H9 (cell line): ENCODE data around the gene ASTN2. TPM values are rescaled to one million over a fixed set of nuclear protein-coding genes. Genes with fewer than 3 reads are reported as not detected.

ENCODE experiments used
- DNase-seq: peaks from one replicate; pipeline ENCODE4 v3.0.0-alpha.2; 2017
- H2AFZ ChIP-seq: one replicate; pipeline ENCODE4 v1.6.1; 2013; ENCODE audit warnings: mild to moderate bottlenecking, low read length, control low read depth, moderate library complexity
- H2AK5ac ChIP-seq: 2 replicates; pipeline ENCODE4 v1.6.1; 2013; ENCODE audit warnings: low read length, control low read depth, mixed read lengths; ENCODE audit not compliant: insufficient read length
- H2BK120ac ChIP-seq: one replicate; pipeline ENCODE4 v1.6.1; 2013; ENCODE audit warnings: low read depth, mild to moderate bottlenecking, low read length, control low read depth, inconsistent platforms; ENCODE audit not compliant: poor library complexity, severe bottlenecking
- H2BK12ac ChIP-seq: 2 replicates; pipeline ENCODE4 v1.6.1; 2013; ENCODE audit warnings: low read length, control low read depth, mixed read lengths, low read depth; ENCODE audit not compliant: insufficient read length
- H2BK15ac ChIP-seq: 2 replicates; pipeline ENCODE4 v1.6.1; 2013; ENCODE audit warnings: low read depth, low read length, control low read depth
- H2BK20ac ChIP-seq: one replicate; pipeline ENCODE4 v1.6.1; 2013; ENCODE audit warnings: low read depth, mild to moderate bottlenecking, low read length, control low read depth, inconsistent platforms; ENCODE audit not compliant: poor library complexity, severe bottlenecking
- H2BK5ac ChIP-seq: 2 replicates; pipeline ENCODE4 v1.6.1; 2013; ENCODE audit warnings: low read length, control low read depth, mixed read lengths; ENCODE audit not compliant: insufficient read length
- H3K14ac ChIP-seq: 2 replicates; pipeline ENCODE4 v1.6.1; 2013; ENCODE audit warnings: low read length, control low read depth; ENCODE audit not compliant: insufficient read depth
- H3K18ac ChIP-seq: 2 replicates; pipeline ENCODE4 v1.6.1; 2013; ENCODE audit warnings: low read depth, mild to moderate bottlenecking, mixed read lengths, low read length, control low read depth; ENCODE audit not compliant: insufficient read length
- H3K23ac ChIP-seq: 2 replicates; pipeline ENCODE4 v1.6.1; 2013; ENCODE audit warnings: low read length, control low read depth, mixed read lengths, low read depth; ENCODE audit not compliant: insufficient read length
- H3K23me2 ChIP-seq: 2 replicates; pipeline ENCODE4 v1.6.1; 2013; ENCODE audit warnings: low read depth, mild to moderate bottlenecking, mixed read lengths, low read length, control low read depth; ENCODE audit not compliant: insufficient read length, poor library complexity, severe bottlenecking
- H3K27ac ChIP-seq: 2 replicates; pipeline ENCODE4 v1.5.1; 2013; ENCODE audit warnings: low read length, control low read depth, mixed read lengths, low read depth; ENCODE audit not compliant: insufficient read length
- H3K27me3 ChIP-seq: 2 replicates; pipeline ENCODE4 v1.6.1; 2013; ENCODE audit warnings: low read length, control low read depth, inconsistent platforms; ENCODE audit not compliant: insufficient read depth
- H3K4ac ChIP-seq: 2 replicates; pipeline ENCODE4 v1.6.1; 2013; ENCODE audit warnings: low read depth, mild to moderate bottlenecking, control low read depth, inconsistent platforms, low read length, moderate library complexity
- H3K4me1 ChIP-seq: 2 replicates; pipeline ENCODE4 v1.6.1; 2013; ENCODE audit warnings: low read length, control low read depth, inconsistent platforms; ENCODE audit not compliant: insufficient read depth
- H3K4me2 ChIP-seq: 2 replicates; pipeline ENCODE4 v1.6.1; 2013; ENCODE audit warnings: low read length, control low read depth, mixed read lengths; ENCODE audit not compliant: insufficient read length, insufficient read depth
- H3K56ac ChIP-seq: 2 replicates; pipeline ENCODE4 v1.6.1; 2013; ENCODE audit warnings: low read depth, mild to moderate bottlenecking, mixed read lengths, low read length, control low read depth; ENCODE audit not compliant: insufficient read length
- H3K79me1 ChIP-seq: 2 replicates; pipeline ENCODE4 v1.6.1; 2013; ENCODE audit warnings: low read depth, mild to moderate bottlenecking, moderate library complexity, low read length, control low read depth, inconsistent platforms; ENCODE audit not compliant: insufficient read depth, poor library complexity, severe bottlenecking
- H3K79me2 ChIP-seq: 2 replicates; pipeline ENCODE4 v1.6.1; 2013; ENCODE audit warnings: low read length, control low read depth, inconsistent platforms; ENCODE audit not compliant: insufficient read depth
- H3K9ac ChIP-seq: 2 replicates; pipeline ENCODE4 v1.6.1; 2013; ENCODE audit warnings: low read length, control low read depth, mixed read lengths; ENCODE audit not compliant: insufficient read length; ENCODE audit errors: extremely low read depth
- H3K9me3 ChIP-seq: one replicate; pipeline ENCODE4 v1.6.1; 2013; ENCODE audit warnings: low read depth, low read length, inconsistent platforms; ENCODE audit not compliant: control insufficient read depth
- H3T11ph ChIP-seq: one replicate; pipeline ENCODE4 v1.6.1; 2013; ENCODE audit warnings: mild to moderate bottlenecking, low read length, control low read depth, inconsistent platforms
- H4K20me1 ChIP-seq: one replicate; pipeline ENCODE4 v1.6.1; 2013; ENCODE audit not compliant: control insufficient read depth, insufficient read length, insufficient read depth
- H4K5ac ChIP-seq: 2 replicates; pipeline ENCODE4 v1.6.1; 2013; ENCODE audit warnings: low read depth, mild to moderate bottlenecking, mixed read lengths, low read length, control low read depth; ENCODE audit not compliant: insufficient read length
- H4K8ac ChIP-seq: replicated peaks from 2 replicates; pipeline ENCODE4 v1.6.1; 2013; ENCODE audit warnings: low read length, control low read depth, mixed read lengths, low read depth; ENCODE audit not compliant: insufficient read length
- H4K91ac ChIP-seq: 2 replicates; pipeline ENCODE4 v1.6.1; 2013; ENCODE audit warnings: low read depth, mild to moderate bottlenecking, moderate library complexity, mixed read lengths, low read length, control low read depth; ENCODE audit not compliant: insufficient read length
- H3K27ac Mint-ChIP-seq, 3 experiments: 2 replicates in 2 of 3; 3 replicates in 1 of 3; pipeline ENCODE4 v1.8.0; 2020 to 2021; ENCODE audit warnings: mixed read lengths in 3 of 3, mild to moderate bottlenecking in 1 of 3, moderate library complexity in 1 of 3
- H3K27me3 Mint-ChIP-seq: 2 replicates; pipeline ENCODE4 v1.8.0; 2021; ENCODE audit warnings: low read depth, mild to moderate bottlenecking, moderate library complexity, mixed read lengths
- H3K36me3 Mint-ChIP-seq, 3 experiments: 2 replicates in 2 of 3; 3 replicates in 1 of 3; pipeline ENCODE4 v1.8.0; 2020 to 2021; ENCODE audit warnings: low read depth in 3 of 3, mixed read lengths in 3 of 3; ENCODE audit not compliant: insufficient read depth in 1 of 3
- H3K4me1 Mint-ChIP-seq, 2 experiments: 2 replicates each; pipeline ENCODE4 v1.8.0; 2020; ENCODE audit warnings: mixed read lengths in 2 of 2
- H3K4me3 Mint-ChIP-seq, 2 experiments: 2 replicates in 1 of 2; 3 replicates in 1 of 2; pipeline ENCODE4 v1.8.0; 2020 to 2021; ENCODE audit warnings: mild to moderate bottlenecking in 2 of 2, mixed read lengths in 2 of 2, moderate library complexity in 1 of 2
- H3K9me3 Mint-ChIP-seq, 2 experiments: 2 replicates in 1 of 2; 3 replicates in 1 of 2; pipeline ENCODE4 v1.8.0; 2020; ENCODE audit warnings: mild to moderate bottlenecking in 2 of 2, mixed read lengths in 2 of 2, moderate library complexity in 1 of 2
- CTCF ChIP-seq: fragments of 200-600 bp; sonication (generic); conservative IDR thresholded peaks from 3 replicates; pipeline ENCODE4 v1.8.0; 2021; ENCODE audit warnings: antibody characterized with exemption, mild to moderate bottlenecking
- WGBS: extraction: QIAGEN DNeasy Blood & Tissue Kit; methylation state at CpG from one replicate; pipeline ENCODE4 v1.1.7; 2013; ENCODE audit warnings: missing lambda C conversion rate, low lambda C conversion rate, mixed read lengths; ENCODE audit not compliant: insufficient read length; ENCODE audit errors: extremely low coverage; 5-methylcytosine and 5-hydroxymethylcytosine counted together
- total RNA-seq: library from RNA; stranded (reverse); gene quantifications from 2 replicates; pipeline ENCODE4 v1.2.1, GENCODE V29; 2021

The ASTN2 gene
- total RNA-seq, 1 experiment from 2014 or later, result 9.7 TPM

- no peak overlapping the region for H3K4me2 ChIP-seq
- no CpG with 5 or more reads among the region's 7 CpGs for WGBS
Measured at GRCh38 chr9:117278471-117279035, 136.3 kb downstream of the ASTN2 start.

More at GRCh38 chr9:117278471-117279035, 136.3 kb downstream of the ASTN2 start:
- H2AFZ ChIP-seq, result no peak overlapping the region
- TF ChIP-seq CTCF, result no peak
- H2BK20ac ChIP-seq, result no peak overlapping the region
- H2BK15ac ChIP-seq, result no peak overlapping the region
- no peak overlapping the region for H3K4ac ChIP-seq
- H3K56ac ChIP-seq, result no peak overlapping the region
- H4K8ac ChIP-seq, result no peak overlapping the region
- H3K18ac ChIP-seq, result no peak overlapping the region
- no peak overlapping the region for H3K9ac ChIP-seq
- no peak for DNase-seq
- no peaks in the 10 kb centered on the region for H3K4me1 ChIP-seq
- H4K91ac ChIP-seq, result no peak overlapping the region
- no peaks in the 10 kb centered on the region for H3K79me1 ChIP-seq
- H4K5ac ChIP-seq, result no peak overlapping the region
- H3K27ac ChIP-seq, result no peak overlapping the region
- no peak overlapping the region for H2BK5ac ChIP-seq
- Mint-ChIP-seq H3K4me1 (peaks cover 0 to 6% of the 10 kb centered on the region in 2 experiments; a peak in 2 of 4 replicates), H3K27ac (no peak overlapping the region), H3K9me3 (no peaks in the 10 kb centered on the region), H3K27me3 (no peaks in the 10 kb centered on the region; the same call in 1 of the 2 replicates), H3K4me3 (no peak overlapping the region), H3K36me3 (no peaks in the 10 kb centered on the region)
- H3K9me3 ChIP-seq, result no peaks in the 10 kb centered on the region
- no peak overlapping the region for H2AK5ac ChIP-seq
- H3K14ac ChIP-seq, result no peak overlapping the region
- no peak overlapping the region for H2BK120ac ChIP-seq
- no peak overlapping the region for H2BK12ac ChIP-seq
- H4K20me1 ChIP-seq, result no peaks in the 10 kb centered on the region
- H3T11ph ChIP-seq, result no peak overlapping the region
- H3K27me3 ChIP-seq, result no peaks in the 10 kb centered on the region
- no peaks in the 10 kb centered on the region for H3K79me2 ChIP-seq
- no peaks in the 10 kb centered on the region for H3K23me2 ChIP-seq
- H3K23ac ChIP-seq, result no peak overlapping the region
